D341Med (cell line): ENCODE data around the gene RNASEH1.

Source experiments
- DNase-seq: peaks from one replicate; pipeline ENCODE4 v3.0.0; 2012; ENCODE audit warnings: low spot score

Gene RNASEH1

GRCh38 chr2:3547915-3548314 is 10.2 kb downstream of the RNASEH1 start:
- DNase-seq = no peak

- no peak for DNase-seq
Measured at GRCh38 chr2:3545788-3546478, 12.2 kb downstream of the RNASEH1 start.

GRCh38 chr2:3543023-3543683 is 15.0 kb downstream of the RNASEH1 start:
- no peak for DNase-seq

GRCh38 chr2:3542107-3542506 is 16.0 kb downstream of the RNASEH1 start:
- DNase-seq = no peak

- DNase-seq = no peak
Measured at GRCh38 chr2:3539836-3540235, 18.3 kb downstream of the RNASEH1 start.

GRCh38 chr2:3536682-3537632 is 21.2 kb downstream of the RNASEH1 start:
- peak; percentile 58 for DNase-seq

GRCh38 chr2:3535794-3536681 is 22.1 kb downstream of the RNASEH1 start:
- no peak for DNase-seq

- no peak for DNase-seq
Measured at GRCh38 chr2:3535467-3535793, 22.7 kb downstream of the RNASEH1 start.

GRCh38 chr2:3534251-3534814 is 23.8 kb downstream of the RNASEH1 start:
- no peak for DNase-seq

- DNase-seq = no peak
Measured at GRCh38 chr2:3533836-3534235, 24.3 kb downstream of the RNASEH1 start.

- DNase-seq = no peak
Measured at GRCh38 chr2:3532941-3533340, 25.2 kb downstream of the RNASEH1 start.

GRCh38 chr2:3529316-3530025 is 28.7 kb downstream of the RNASEH1 start:
- DNase-seq = no peak

GRCh38 chr2:3527886-3528785 is 30.0 kb downstream of the RNASEH1 start:
- no peak for DNase-seq

GRCh38 chr2:3526871-3527270 is 31.3 kb downstream of the RNASEH1 start:
- no peak for DNase-seq

GRCh38 chr2:3523551-3524041 is 34.5 kb downstream of the RNASEH1 start:
- no peak for DNase-seq

- no peak for DNase-seq
Measured at GRCh38 chr2:3522961-3523421, 35.1 kb downstream of the RNASEH1 start.

GRCh38 chr2:3520591-3520990 is 37.5 kb downstream of the RNASEH1 start:
- DNase-seq = no peak

GRCh38 chr2:3519255-3520205 is 38.6 kb downstream of the RNASEH1 start, which contains the start of gene ADI1:
Gene ADI1, minus strand, starts transcription at chr2:3519531. Its CDS starts 44 bp downstream, at chr2:3519487.
- DNase-seq = peak; percentile 79
